C4-2B (cell line): ENCODE results near the gene RAF1.

Experiments used
- CTCF ChIP-seq: fragments of 450-650 bp; conservative IDR thresholded peaks from 2 replicates; pipeline ENCODE4 v1.5.1; 2017; ENCODE audit warnings: mild to moderate bottlenecking
- ZFX ChIP-seq: fragments of 450-650 bp; IDR thresholded peaks from 2 replicates; pipeline ENCODE4 v1.6.1; 2017

GRCh38 chr3:12562451-12562850, 101.5 kb downstream of the RAF1 start:
- TF ChIP-seq CTCF (no peak), ZFX (no peak)
